Gastroesophageal sphincter (tissue), 4 donors: Measurements from ENCODE around the gene KNCN. TPM values are rescaled to one million over a fixed set of nuclear protein-coding genes. Genes with fewer than 3 reads are reported as not detected.

Source experiments
- ATAC-seq: fragments of 150-250 bp; one replicate; pipeline ENCODE4 v1.9.1; 2016; ENCODE audit warnings: mild to moderate bottlenecking, moderate library complexity
- H3K27ac ChIP-seq, 4 donors: fragments of 200-600 bp; sonication (generic) in 3 of 4; 1 replicate in 3 of 4; 2 replicates in 1 of 4; pipeline ENCODE4 v1.5.1; 2016 to 2019
- H3K27me3 ChIP-seq: fragments of 200-600 bp; sonication (generic); one replicate; pipeline ENCODE4 v1.5.1; 2019
- H3K36me3 ChIP-seq, 2 donors: fragments of 200-600 bp; sonication (generic); one replicate each; pipeline ENCODE4 v1.5.1; 2019; ENCODE audit warnings: control low read depth in 1 of 2
- H3K4me1 ChIP-seq, 3 donors: fragments of 200-600 bp; sonication (generic); 1 replicate in 2 of 3; 2 replicates in 1 of 3; pipeline ENCODE4 v1.5.1; 2016 to 2019; ENCODE audit warnings: control low read depth in 2 of 3
- H3K4me3 ChIP-seq, 2 donors: fragments of 200-600 bp; sonication (generic); one replicate each; pipeline ENCODE4 v1.5.1; 2019; ENCODE audit warnings: mild to moderate bottlenecking in 1 of 2, moderate library complexity in 1 of 2
- H3K9me3 ChIP-seq, 3 donors: fragments of 200-600 bp; sonication (generic); one replicate each; pipeline ENCODE4 v1.5.1; 2017 to 2019; ENCODE audit warnings: control low read depth in 2 of 3
- CTCF ChIP-seq, 4 experiments: fragments of 200-600 bp in 2 of 4; fragments of 450-650 bp in 2 of 4; sonication (generic) in 1 of 4; IDR thresholded peaks; one replicate each; pipeline ENCODE4 v1.5.1; 2017 to 2019; ENCODE audit warnings: antibody characterized with exemption in 4 of 4, mild to moderate bottlenecking in 2 of 4, moderate library complexity in 2 of 4
- EP300 ChIP-seq: sonication (generic); formaldehyde crosslinking; IDR thresholded peaks from one replicate; pipeline ENCODE4 v1.6.1; 2017; ENCODE audit warnings: antibody characterized with exemption, mild to moderate bottlenecking
- POLR2A ChIP-seq, 2 donors: fragments of 450-650 bp; IDR thresholded peaks; one replicate each; pipeline ENCODE4 v1.6.1; 2017; ENCODE audit warnings: antibody characterized with exemption in 2 of 2, mild to moderate bottlenecking in 2 of 2, moderate library complexity in 1 of 2
- POLR2AphosphoS5 ChIP-seq: sonication (generic); formaldehyde crosslinking; IDR thresholded peaks from one replicate; pipeline ENCODE4 v1.6.1; 2017; ENCODE audit warnings: antibody characterized with exemption
- WGBS, 2 donors: methylation state at CpG; one replicate each; pipeline ENCODE4 v1.1.5; 2018; ENCODE audit warnings: low coverage in 1 of 2; 5-methylcytosine and 5-hydroxymethylcytosine counted together
- total RNA-seq, 4 donors: library from RNA; depleted of rRNA; stranded (reverse); fragments of >200 nt; gene quantifications; one replicate each; pipeline ENCODE4 v1.1.0, GENCODE V29; 2016

KNCN gene
- total RNA-seq, 4 donors from 2014 or later: not detected

DNA sequence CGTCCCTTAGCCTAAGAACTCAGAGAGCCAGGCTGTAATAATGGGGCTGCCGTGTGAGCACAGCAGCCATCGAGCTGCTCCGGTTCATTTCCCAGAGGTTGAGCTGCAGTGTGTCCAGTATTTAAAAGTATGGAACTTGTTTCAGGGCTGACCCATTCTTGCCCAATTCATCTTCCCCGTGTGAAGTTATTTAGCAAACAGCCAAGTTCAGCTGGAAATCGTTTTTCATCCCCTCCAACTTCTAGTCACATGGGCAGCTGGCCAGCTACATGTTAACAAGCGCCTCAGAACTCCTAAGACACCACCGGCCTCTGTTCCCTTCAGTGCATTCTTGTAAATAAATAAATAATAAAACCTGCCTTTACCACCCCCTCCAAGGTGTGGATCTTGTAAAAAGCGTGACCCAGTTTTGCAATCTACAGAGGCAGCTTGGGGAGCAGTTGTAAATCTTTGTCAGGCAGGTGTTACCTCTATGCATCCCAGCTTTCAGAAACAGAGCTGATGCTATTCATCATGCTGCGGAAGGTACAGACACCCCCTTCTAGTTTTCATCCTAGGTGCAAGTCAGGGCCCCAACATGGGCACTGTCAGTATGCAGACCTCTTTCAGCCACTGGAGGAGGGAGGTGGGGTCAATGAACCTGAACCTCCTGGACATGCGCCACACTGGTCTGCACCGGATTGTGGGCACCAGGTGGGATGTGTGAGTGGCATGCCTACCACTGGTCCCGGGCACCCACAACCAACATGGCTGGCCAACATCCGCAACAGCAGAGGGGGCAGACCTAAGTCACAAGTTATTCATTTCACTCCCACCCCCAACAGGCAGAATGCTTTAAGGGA lies 18.7 kb upstream of the KNCN start:
- Histone ChIP-seq H3K4me3 (no peak overlapping the region), H3K27ac (peak overlapping the region in 3 of 4 donors; percentile 29 to 67 (median 53)), H3K27me3 (no peaks in the 10 kb centered on the region), H3K36me3 (peaks cover 0 to 58% of the 10 kb centered on the region in 2 donors), H3K9me3 (no peaks in the 10 kb centered on the region), H3K4me1 (peaks cover 0 to 47% (median 10%) of the 10 kb centered on the region in 3 donors)
- no peak for TF ChIP-seq POLR2A (IDR thresholded peaks at IDR 0.05)
- TF ChIP-seq POLR2AphosphoS5: peak; percentile 41
- 37 to 45% methylated on average over 7 to 12 of the region's 14 CpGs for WGBS, 2 donors
- peak; percentile 32 for ATAC-seq

GRCh38 chr1:46569116-46569515 lies 17.7 kb upstream of the KNCN start:
- TF ChIP-seq EP300: no peak
- no peak for TF ChIP-seq CTCF (IDR thresholded peaks at IDR 0.05)
- TF ChIP-seq POLR2A (IDR thresholded peaks at IDR 0.05): no peak
- no peak for TF ChIP-seq POLR2AphosphoS5
- H3K27ac ChIP-seq: peak overlapping the region in 3 of 4 donors; percentile 29 to 67 (median 53)
- H3K4me3 ChIP-seq: no peak overlapping the region
- H3K9me3 ChIP-seq: no peaks in the 10 kb centered on the region
- H3K36me3 ChIP-seq: peaks cover 0 to 60% of the 10 kb centered on the region in 2 donors
- no peak for ATAC-seq
- H3K27me3 ChIP-seq: no peaks in the 10 kb centered on the region
- H3K4me1 ChIP-seq: peaks cover 0 to 46% (median 10%) of the 10 kb centered on the region in 3 donors
- 100% methylated on average over 2 of the region's 4 CpGs; no CpG with 5 or more reads in 1 of the 2 donors for WGBS, 2 donors

DNA sequence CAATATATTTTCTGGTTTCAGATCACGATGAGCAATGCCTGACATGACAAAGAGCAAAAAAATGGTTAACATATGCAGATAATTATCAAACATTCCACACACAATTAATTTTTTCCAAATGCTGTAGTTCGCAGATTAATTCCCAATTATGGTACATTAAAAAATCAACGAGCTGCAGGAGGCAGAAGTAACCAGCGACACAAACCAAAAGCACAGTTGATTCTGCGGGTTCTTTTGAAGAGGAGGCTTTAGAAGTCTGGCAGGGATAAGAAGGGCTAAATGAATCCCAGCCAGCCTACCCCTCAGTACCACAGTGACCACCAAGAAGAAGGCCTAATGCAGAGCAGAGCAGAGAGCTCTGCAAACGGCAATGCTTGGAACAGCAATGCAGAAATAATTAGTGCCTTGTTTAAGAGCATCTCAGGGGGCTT lies 17.0 kb upstream of the KNCN start:
- TF ChIP-seq CTCF (IDR thresholded peaks at IDR 0.05) (no peak), EP300 (no peak), POLR2AphosphoS5 (no peak), POLR2A (IDR thresholded peaks at IDR 0.05) (no peak)
- 76 to 91% methylated on average over 6 of the region's 6 CpGs for WGBS, 2 donors
- Histone ChIP-seq H3K9me3 (no peaks in the 10 kb centered on the region), H3K27ac (peak overlapping the region in 1 of 4 donors; percentile 53), H3K27me3 (no peaks in the 10 kb centered on the region), H3K4me3 (no peak overlapping the region), H3K36me3 (peaks cover 0 to 60% of the 10 kb centered on the region in 2 donors), H3K4me1 (peaks cover 0 to 41% (median 10%) of the 10 kb centered on the region in 3 donors)
- no peak for ATAC-seq

DNA sequence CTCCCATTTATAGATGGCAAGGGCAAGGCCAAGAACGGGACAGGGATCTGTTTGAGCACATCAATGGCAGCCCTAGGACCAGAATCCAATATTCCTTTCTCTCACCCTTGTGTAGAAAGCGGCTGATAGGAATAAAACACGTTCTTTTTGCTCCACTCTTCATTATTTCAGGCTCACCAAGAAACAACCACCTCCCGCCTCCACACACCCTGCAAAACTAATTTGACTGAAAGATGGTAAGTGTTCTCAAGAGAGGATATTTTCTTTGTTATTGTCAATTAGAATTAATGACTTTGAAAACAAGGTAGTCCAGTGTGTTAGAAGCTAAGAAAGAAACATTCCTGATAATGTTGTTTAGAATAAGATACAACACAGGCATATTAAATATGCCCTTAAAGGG lies 11.9 kb upstream of the KNCN start:
- WGBS, 2 donors: 54% methylated on average over 3 of the region's 4 CpGs; no CpG with 5 or more reads in 1 of the 2 donors
- Histone ChIP-seq H3K4me3 (no peak overlapping the region), H3K27ac (no peak overlapping the region), H3K36me3 (peaks cover 0 to 89% of the 10 kb centered on the region in 2 donors), H3K4me1 (peaks cover 0 to 2% (median 0%) of the 10 kb centered on the region in 3 donors), H3K9me3 (no peaks in the 10 kb centered on the region), H3K27me3 (no peaks in the 10 kb centered on the region)
- no peak for ATAC-seq
- no peak for TF ChIP-seq CTCF (IDR thresholded peaks at IDR 0.05)
- TF ChIP-seq EP300: no peak
- no peak for TF ChIP-seq POLR2AphosphoS5
- TF ChIP-seq POLR2A (IDR thresholded peaks at IDR 0.05): no peak

- no peaks in the 10 kb centered on the region for H3K4me1 ChIP-seq
- 88 to 96% methylated on average over 4 to 5 of the region's 15 CpGs for WGBS, 2 donors
- TF ChIP-seq POLR2A (IDR thresholded peaks at IDR 0.05) (no peak), EP300 (no peak), CTCF (IDR thresholded peaks at IDR 0.05) (no peak), POLR2AphosphoS5 (no peak)
- no peaks in the 10 kb centered on the region for H3K9me3 ChIP-seq
- no peak overlapping the region for H3K4me3 ChIP-seq
- no peak for ATAC-seq
- H3K27ac ChIP-seq: no peak overlapping the region
- H3K27me3 ChIP-seq: no peaks in the 10 kb centered on the region
- peaks cover 0 to 90% of the 10 kb centered on the region in 2 donors for H3K36me3 ChIP-seq
These were observed 11.1 kb upstream of the KNCN start for GRCh38 chr1:46562498-46562897.
